K562 (cell line): ENCODE measurements around the gene RBFOX2. TPM values are rescaled to one million over a fixed set of nuclear protein-coding genes. Genes with fewer than 3 reads are reported as not detected.

Experiments
- ATAC-seq: fragments of 200-7000 bp; cut with Tn5 transposase; 3 replicates; pipeline ENCODE4 v1.9.1; 2020; ENCODE audit warnings: moderate library complexity
- BruUV-seq: library from RNA; stranded (reverse); fragments of 400-500 nt; replicated peaks from 2 replicates; lab custom pipeline; 2021; lab: Mats Ljungman, UMichigan
- CTCF ChIA-PET: fragments of 300-600 bp; formaldehyde crosslinking; extraction: SDS; loops from one replicate; lab custom pipeline; 2021; ENCODE audit warnings: low intra/inter-chr PET ratio; lab: Yijun Ruan, JAX
- POLR2A ChIA-PET: fragments of 300-600, 350-650 bp; sonication (Branson Sonifier 250); formaldehyde crosslinking; extraction: SDS; loops from one replicate; lab custom pipeline; 2021; ENCODE audit warnings: antibody characterized with exemption, inconsistent platforms; lab: Yijun Ruan, JAX
- DNase-seq, 4 experiments: peaks; one replicate each; pipeline versions ENCODE4 v3.0.0 to v3.0.0-alpha.2; 2011 to 2018; ENCODE audit warnings: low spot score in 3 of 4, mixed read lengths in 3 of 4; ENCODE audit errors: extremely low read depth in 1 of 4
- FAIRE-seq: peaks from 2 replicates; lab custom pipeline; 2011; peaks lifted over from hg19 to GRCh38; lab: Jason Lieb, UNC
- H2AFZ ChIP-seq: 2 replicates; pipeline ENCODE4 v1.6.0; 2011; ENCODE audit warnings: low read depth, low read length, control low read depth, inconsistent platforms
- H3K27ac ChIP-seq: fragments of 200-600 bp; 3 replicates; pipeline ENCODE4 v1.8.0; 2011; ENCODE audit warnings: low read depth, mild to moderate bottlenecking, control low read depth, inconsistent platforms, low read length, moderate library complexity, mixed read lengths; ENCODE audit errors: extremely low read depth
- H3K27me3 ChIP-seq, 2 experiments: fragments of 300-600 bp in 1 of 2; 2 replicates in 1 of 2; 3 replicates in 1 of 2; pipeline versions ENCODE4 v1.6.0 to v1.8.0; 2011; ENCODE audit warnings: inconsistent platforms in 2 of 2, low read length in 2 of 2, mild to moderate bottlenecking in 1 of 2, mixed read lengths in 1 of 2, moderate library complexity in 1 of 2; ENCODE audit not compliant: control insufficient read depth in 2 of 2, insufficient read depth in 2 of 2
- H3K36me3 ChIP-seq: fragments of 300-600 bp; 3 replicates; pipeline ENCODE4 v1.8.0; 2011; ENCODE audit warnings: mild to moderate bottlenecking, low read length, inconsistent platforms; ENCODE audit not compliant: control insufficient read depth, insufficient read depth
- H3K4me1 ChIP-seq, 2 experiments: fragments of 200-600 bp in 1 of 2; replicated peaks in 1 of 2; 2 replicates in 1 of 2; 3 replicates in 1 of 2; pipeline versions ENCODE4 v1.5.1 to v1.8.0; 2011; ENCODE audit warnings: inconsistent platforms in 2 of 2, low read length in 2 of 2, mild to moderate bottlenecking in 1 of 2, mixed read lengths in 1 of 2, moderate library complexity in 1 of 2; ENCODE audit not compliant: control insufficient read depth in 2 of 2, insufficient read depth in 2 of 2
- H3K4me2 ChIP-seq: 2 replicates; pipeline ENCODE4 v1.6.1; 2011; ENCODE audit warnings: low read length, control low read depth, inconsistent platforms, mixed read lengths; ENCODE audit not compliant: insufficient read depth
- H3K4me3 ChIP-seq: fragments of 200-600 bp; sonication (generic), shearing (Covaris generic); 2 replicates; pipeline ENCODE4 v1.5.1; 2016; ENCODE audit warnings: control low read depth, inconsistent platforms
- H3K79me2 ChIP-seq: fragments of 200-600 bp; 3 replicates; pipeline ENCODE4 v1.8.0; 2011; ENCODE audit warnings: low read length, inconsistent platforms; ENCODE audit not compliant: control insufficient read depth, insufficient read depth
- H3K9ac ChIP-seq, 2 experiments: 2 replicates each; pipeline versions ENCODE4 v1.6.0 to v1.6.1; 2011; ENCODE audit warnings: low read depth in 2 of 2, low read length in 2 of 2, control low read depth in 1 of 2, inconsistent platforms in 1 of 2, mild to moderate bottlenecking in 1 of 2, mixed read lengths in 1 of 2; ENCODE audit not compliant: insufficient read depth in 1 of 2
- H3K9me1 ChIP-seq: one replicate; pipeline ENCODE4 v1.6.0; 2011; ENCODE audit warnings: inconsistent platforms, mild to moderate bottlenecking, low read length, moderate library complexity; ENCODE audit not compliant: control insufficient read depth, insufficient read depth
- H3K9me3 ChIP-seq: replicated peaks from 2 replicates; pipeline ENCODE4 v1.5.1; 2011; ENCODE audit warnings: low read depth, low read length, inconsistent platforms; ENCODE audit not compliant: control insufficient read depth, insufficient read depth
- H4K20me1 ChIP-seq: replicated peaks from 2 replicates; pipeline ENCODE4 v1.6.1; 2011; ENCODE audit warnings: low read length, inconsistent platforms, mixed read lengths; ENCODE audit not compliant: control insufficient read depth, insufficient read depth
- DEAF1 ChIP-seq: fragments of 450-650 bp; formaldehyde crosslinking; IDR thresholded peaks from 2 replicates; pipeline ENCODE4 v1.4.0; 2020; ENCODE audit warnings: mild to moderate bottlenecking, moderate library complexity
- NFIC ChIP-seq: fragments of 450-650 bp; IDR thresholded peaks from 2 replicates; pipeline ENCODE4 v1.6.1; 2017; ENCODE audit warnings: mild to moderate bottlenecking, inconsistent platforms
- PHF8 ChIP-seq: fragments of 200-600 bp; sonication (generic); IDR thresholded peaks from 2 replicates; pipeline ENCODE4 v1.6.1; 2012; ENCODE audit warnings: mixed run types, mild to moderate bottlenecking, inconsistent platforms, low read length, moderate library complexity, borderline replicate concordance
- POLR2AphosphoS2 ChIP-seq: IDR thresholded peaks from 2 replicates; pipeline ENCODE4 v1.6.1; 2012; ENCODE audit warnings: low read length, improper control_type of control experiment
- POLR2B ChIP-seq: fragments of 450-650 bp; IDR thresholded peaks from 2 replicates; pipeline ENCODE4 v1.6.1; 2018; ENCODE audit warnings: low read depth; ENCODE audit not compliant: partially characterized antibody
- PTRF ChIP-seq: fragments of 450-650 bp; IDR thresholded peaks from 2 replicates; pipeline ENCODE4 v1.6.1; 2016; ENCODE audit warnings: mild to moderate bottlenecking, missing genetic modification characterization, missing compliant biosample characterization
- RAD21 ChIP-seq, 2 experiments: fragments of 250-450 bp in 1 of 2; fragments of 450-650 bp in 1 of 2; sonication (Bioruptor Pico) in 1 of 2; formaldehyde crosslinking in 1 of 2; IDR thresholded peaks in 1 of 2; conservative IDR thresholded peaks in 1 of 2; 2 replicates each; pipeline versions ENCODE4 v1.4.0 to v1.8.0; 2020 to 2022; ENCODE audit warnings: mild to moderate bottlenecking in 2 of 2, moderate library complexity in 1 of 2
- SETDB1 ChIP-seq: IDR thresholded peaks from one replicate; pipeline ENCODE4 v1.6.1; 2012; ENCODE audit warnings: low read length, control low read depth, inconsistent platforms
- SMAD2 ChIP-seq: fragments of 150-350 bp; IDR thresholded peaks from 2 replicates; pipeline ENCODE4 v1.6.1; 2014; ENCODE audit warnings: low read depth, mild to moderate bottlenecking, low read length
- STAT5A ChIP-seq: IDR thresholded peaks from 2 replicates; pipeline ENCODE4 v1.6.1; 2012; ENCODE audit warnings: low read length, inconsistent platforms, borderline replicate concordance
- TGIF2 ChIP-seq: sonication (generic); formaldehyde crosslinking; IDR thresholded peaks from 2 replicates; pipeline ENCODE4 v1.8.1; 2022; ENCODE audit warnings: mild to moderate bottlenecking, missing genetic modification reagents, moderate library complexity
- ZNF217 ChIP-seq: sonication (generic); formaldehyde crosslinking; IDR thresholded peaks from 2 replicates; pipeline ENCODE4 v1.8.0; 2022; ENCODE audit warnings: mild to moderate bottlenecking, missing genetic modification reagents
- ZNF232 ChIP-seq: sonication (generic); formaldehyde crosslinking; IDR thresholded peaks from 2 replicates; pipeline ENCODE4 v1.8.0; 2022; ENCODE audit warnings: mild to moderate bottlenecking, missing genetic modification reagents
- ZNF707 ChIP-seq: fragments of 250-450 bp; sonication (Bioruptor Pico); conservative IDR thresholded peaks from 2 replicates; pipeline ENCODE4 v1.8.0; 2022; ENCODE audit warnings: inconsistent platforms, mild to moderate bottlenecking, moderate library complexity
- WGBS: fragments of 100-300 bp; shearing (Covaris generic); methylation state at CpG from one replicate; pipeline ENCODE4 v1.1.6; 2016; ENCODE audit warnings: low coverage, mixed read lengths; ENCODE audit not compliant: insufficient coverage; ENCODE audit errors: missing lambda C conversion rate; 5-methylcytosine and 5-hydroxymethylcytosine counted together
- in situ Hi-C: fragments of 300-500 bp; cut with MboI; formaldehyde crosslinking; loops from 4 replicates; pipeline ENCODE4 v1.15.0; 2018; ENCODE audit warnings: inconsistent platforms, mixed read lengths
- intact Hi-C: fragments of 100-400 bp; cut with micrococcal nuclease; formaldehyde crosslinking; loops from 2 replicates; pipeline ENCODE4 v1.14.2; 2022
- polyA plus RNA-seq, 8 experiments: library from polyadenylated mRNA; depleted of rRNA in 4 of 8; stranded (reverse) in 5 of 8; unstranded in 3 of 8; fragments of >200 nt; fragmentation: Nextera tagmentation in 2 of 8; fragmentation: Illumina TruSeq in 1 of 8; extraction: Ambion mirVana in 2 of 8; extraction: Trizol in 1 of 8; gene quantifications; 2 replicates each; pipeline versions ENCODE4 v1.2.1 to v1.2.3, GENCODE V29; 2011 to 2014; ENCODE audit warnings: inconsistent platforms in 1 of 8, missing spikeins in 1 of 8
- total RNA-seq, 7 experiments: library from RNA; depleted of rRNA in 6 of 7; stranded (reverse); fragments of >200 nt in 6 of 7; fragmentation: Illumina TruSeq in 2 of 7; extraction: Trizol in 2 of 7; gene quantifications; 2 replicates each; pipeline versions ENCODE4 v1.2.1 to v1.2.3, GENCODE V29; 2011 to 2021; ENCODE audit warnings: low replicate concordance in 1 of 7
- TF ChIP-seq, protein P1 (sequence below), 3 experiments: IDR thresholded peaks in 2 of 3; conservative IDR thresholded peaks in 1 of 3; 2 replicates each; pipeline ENCODE4 v1.5.1; 2011 to 2012; ENCODE audit warnings: low read length in 3 of 3, mild to moderate bottlenecking in 3 of 3, control low read depth in 2 of 3, improper control_type of control experiment in 1 of 3, inconsistent platforms in 1 of 3, low read depth in 1 of 3, mixed read lengths in 1 of 3, moderate library complexity in 1 of 3; ENCODE audit not compliant: insufficient read depth in 2 of 3
- TF ChIP-seq, protein P2 (sequence below), 2 experiments: fragments of 450-650 bp; IDR thresholded peaks; 2 replicates each; pipeline ENCODE4 v1.6.1; 2018; ENCODE audit warnings: mild to moderate bottlenecking in 2 of 2, low read depth in 1 of 2; ENCODE audit not compliant: partially characterized antibody in 2 of 2

Gene RBFOX2
- total and polyA plus RNA-seq, 9 of the 15 experiments (the other 6 are each of a cell fraction or from before 2014, with no cell fraction given): 5.8 to 24.8 (median 14.2) TPM

- Histone ChIP-seq H2AFZ (peak overlapping the region; percentile 82), H3K9me3 (no peaks in the 10 kb centered on the region), H3K4me1 (peaks cover 0 to 3% of the 10 kb centered on the region in 2 experiments), H3K27ac (no peak overlapping the region), H3K27me3 (no peaks in the 10 kb centered on the region), H3K9me1 (no peaks in the 10 kb centered on the region), H3K4me2 (peak overlapping the region; percentile 44; the same call in 1 of the 2 replicates), H3K79me2 (no peaks in the 10 kb centered on the region), H3K36me3 (no peaks in the 10 kb centered on the region), H3K4me3 (no peak overlapping the region), H4K20me1 (no peaks in the 10 kb centered on the region), H3K9ac (no peak overlapping the region)
- BruUV-seq: no TSS peak
- WGBS: 19% methylated on average over 4 of the region's 4 CpGs
- ChIA-PET POLR2A (interaction anchor here (1.1 kb wide), 1 partner anchor 8 kb away, joined by 3 read pairs; no protein-coding TSS in a partner anchor), CTCF (no interaction called here)
- DNase-seq: peak in 2 of 4 experiments; percentile 26 to 45
- in situ Hi-C loops: no loop called here
- intact Hi-C loops: loop anchor here (10.0 kb wide), 1 partner anchor 123 kb away; no protein-coding TSS in a partner anchor
- peak; percentile 57 for FAIRE-seq
- peak; percentile 37; the same call in 2 of the 3 replicates for ATAC-seq
- no peak for TF ChIP-seq TGIF2 (CRISPR knock-in tag)
- TF ChIP-seq ZNF232 (CRISPR knock-in tag): no peak
- no peak for TF ChIP-seq ZNF217 (CRISPR knock-in tag)
- no peak for TF ChIP-seq SETDB1
- no peak for TF ChIP-seq PHF8
- no peak for TF ChIP-seq PTRF (tag)
- TF ChIP-seq, protein P1, sequence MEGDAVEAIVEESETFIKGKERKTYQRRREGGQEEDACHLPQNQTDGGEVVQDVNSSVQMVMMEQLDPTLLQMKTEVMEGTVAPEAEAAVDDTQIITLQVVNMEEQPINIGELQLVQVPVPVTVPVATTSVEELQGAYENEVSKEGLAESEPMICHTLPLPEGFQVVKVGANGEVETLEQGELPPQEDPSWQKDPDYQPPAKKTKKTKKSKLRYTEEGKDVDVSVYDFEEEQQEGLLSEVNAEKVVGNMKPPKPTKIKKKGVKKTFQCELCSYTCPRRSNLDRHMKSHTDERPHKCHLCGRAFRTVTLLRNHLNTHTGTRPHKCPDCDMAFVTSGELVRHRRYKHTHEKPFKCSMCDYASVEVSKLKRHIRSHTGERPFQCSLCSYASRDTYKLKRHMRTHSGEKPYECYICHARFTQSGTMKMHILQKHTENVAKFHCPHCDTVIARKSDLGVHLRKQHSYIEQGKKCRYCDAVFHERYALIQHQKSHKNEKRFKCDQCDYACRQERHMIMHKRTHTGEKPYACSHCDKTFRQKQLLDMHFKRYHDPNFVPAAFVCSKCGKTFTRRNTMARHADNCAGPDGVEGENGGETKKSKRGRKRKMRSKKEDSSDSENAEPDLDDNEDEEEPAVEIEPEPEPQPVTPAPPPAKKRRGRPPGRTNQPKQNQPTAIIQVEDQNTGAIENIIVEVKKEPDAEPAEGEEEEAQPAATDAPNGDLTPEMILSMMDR (IDR thresholded peaks at IDR 0.05 in 2 of 3, conservative IDR thresholded peaks at IDR 0.05 in 1 of 3; ENCODE audit: insufficient read depth in 2 of 3, low read depth in 1 of 3, low read length in 3 of 3): no peak
- peak; percentile 91 for TF ChIP-seq NFIC
- TF ChIP-seq STAT5A: no peak
- TF ChIP-seq DEAF1: no peak
- TF ChIP-seq POLR2B: no peak
- TF ChIP-seq SMAD2: no peak
- TF ChIP-seq RAD21 (CRISPR knock-in tag; conservative IDR thresholded peaks at IDR 0.05 in 1 of 2, IDR thresholded peaks at IDR 0.05 in 1 of 2): no peak
- TF ChIP-seq, protein P2, sequence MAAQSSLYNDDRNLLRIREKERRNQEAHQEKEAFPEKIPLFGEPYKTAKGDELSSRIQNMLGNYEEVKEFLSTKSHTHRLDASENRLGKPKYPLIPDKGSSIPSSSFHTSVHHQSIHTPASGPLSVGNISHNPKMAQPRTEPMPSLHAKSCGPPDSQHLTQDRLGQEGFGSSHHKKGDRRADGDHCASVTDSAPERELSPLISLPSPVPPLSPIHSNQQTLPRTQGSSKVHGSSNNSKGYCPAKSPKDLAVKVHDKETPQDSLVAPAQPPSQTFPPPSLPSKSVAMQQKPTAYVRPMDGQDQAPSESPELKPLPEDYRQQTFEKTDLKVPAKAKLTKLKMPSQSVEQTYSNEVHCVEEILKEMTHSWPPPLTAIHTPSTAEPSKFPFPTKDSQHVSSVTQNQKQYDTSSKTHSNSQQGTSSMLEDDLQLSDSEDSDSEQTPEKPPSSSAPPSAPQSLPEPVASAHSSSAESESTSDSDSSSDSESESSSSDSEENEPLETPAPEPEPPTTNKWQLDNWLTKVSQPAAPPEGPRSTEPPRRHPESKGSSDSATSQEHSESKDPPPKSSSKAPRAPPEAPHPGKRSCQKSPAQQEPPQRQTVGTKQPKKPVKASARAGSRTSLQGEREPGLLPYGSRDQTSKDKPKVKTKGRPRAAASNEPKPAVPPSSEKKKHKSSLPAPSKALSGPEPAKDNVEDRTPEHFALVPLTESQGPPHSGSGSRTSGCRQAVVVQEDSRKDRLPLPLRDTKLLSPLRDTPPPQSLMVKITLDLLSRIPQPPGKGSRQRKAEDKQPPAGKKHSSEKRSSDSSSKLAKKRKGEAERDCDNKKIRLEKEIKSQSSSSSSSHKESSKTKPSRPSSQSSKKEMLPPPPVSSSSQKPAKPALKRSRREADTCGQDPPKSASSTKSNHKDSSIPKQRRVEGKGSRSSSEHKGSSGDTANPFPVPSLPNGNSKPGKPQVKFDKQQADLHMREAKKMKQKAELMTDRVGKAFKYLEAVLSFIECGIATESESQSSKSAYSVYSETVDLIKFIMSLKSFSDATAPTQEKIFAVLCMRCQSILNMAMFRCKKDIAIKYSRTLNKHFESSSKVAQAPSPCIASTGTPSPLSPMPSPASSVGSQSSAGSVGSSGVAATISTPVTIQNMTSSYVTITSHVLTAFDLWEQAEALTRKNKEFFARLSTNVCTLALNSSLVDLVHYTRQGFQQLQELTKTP (IDR thresholded peaks at IDR 0.05; ENCODE audit: low read depth in 1 of 2, partially characterized antibody in 2 of 2): no peak
- no peak for TF ChIP-seq POLR2AphosphoS2
- TF ChIP-seq ZNF707 (CRISPR knock-in tag): no peak
These were observed 306.7 kb downstream of the RBFOX2 start for GRCh38 chr22:35721960-35722359.
